Amniotic stem cell (primary cell): ENCODE measurements around the gene AQR.
"Not testable (repeated sequence)": the region's sequence is repeated elsewhere in the genome, so short reads cannot be mapped to it uniquely, and the experiment has no call there.

Experiments
- DNase-seq: peaks from one replicate; lab custom pipeline; 2025; lab: John Stamatoyannopoulos, UW

AQR gene

GRCh38 chr15:34952481-34952880 lies 17.1 kb downstream of the AQR start:
- no peak for DNase-seq

GRCh38 chr15:34951993-34952392 lies 17.5 kb downstream of the AQR start:
- no peak for DNase-seq

DNA sequence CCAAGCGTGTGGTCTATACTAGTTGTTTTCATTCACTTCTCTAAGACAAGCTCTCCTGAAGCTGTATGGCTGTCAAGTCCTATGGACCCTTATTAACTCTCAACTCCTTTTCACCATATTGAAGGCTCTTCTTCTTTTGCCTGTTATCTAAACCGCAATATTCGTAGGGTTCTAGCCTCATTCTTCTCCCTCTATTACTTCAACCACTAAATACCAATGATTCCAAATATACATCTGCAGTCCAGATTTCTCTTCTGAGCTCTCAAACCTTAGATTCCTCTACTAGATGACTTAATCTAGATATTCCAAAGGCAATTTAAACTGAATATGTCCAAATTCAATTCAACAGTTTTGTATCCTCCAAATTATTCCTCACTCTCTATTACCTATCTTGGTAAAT lies 24.6 kb downstream of the AQR start:
- no peak for DNase-seq

GRCh38 chr15:34943711-34944110 lies 25.8 kb downstream of the AQR start:
- no peak for DNase-seq

GRCh38 chr15:34943264-34943663 lies 26.3 kb downstream of the AQR start:
- not testable (repeated sequence) for DNase-seq

DNA sequence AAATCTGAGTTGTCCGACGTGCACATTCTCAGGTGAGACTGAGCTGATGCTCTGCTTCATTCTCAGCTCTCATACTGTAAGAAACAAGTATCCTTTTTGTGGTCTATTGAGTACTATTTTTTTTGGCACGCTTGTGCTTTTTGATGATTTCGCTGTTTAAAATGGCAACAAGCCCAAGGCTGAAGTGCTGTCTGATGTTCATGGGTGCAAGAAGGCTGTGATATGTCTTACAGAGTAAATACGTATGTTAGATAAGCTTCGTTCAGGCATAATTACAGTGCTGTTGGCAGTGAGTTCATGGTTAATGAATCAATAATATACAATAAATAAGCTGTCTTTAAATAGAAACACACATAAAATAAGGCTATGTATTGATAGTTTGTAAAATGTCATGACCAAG lies 27.2 kb downstream of the AQR start:
- DNase-seq, result no peak

- no peak for DNase-seq
Observed at GRCh38 chr15:34941831-34942230, 27.7 kb downstream of the AQR start.

DNA sequence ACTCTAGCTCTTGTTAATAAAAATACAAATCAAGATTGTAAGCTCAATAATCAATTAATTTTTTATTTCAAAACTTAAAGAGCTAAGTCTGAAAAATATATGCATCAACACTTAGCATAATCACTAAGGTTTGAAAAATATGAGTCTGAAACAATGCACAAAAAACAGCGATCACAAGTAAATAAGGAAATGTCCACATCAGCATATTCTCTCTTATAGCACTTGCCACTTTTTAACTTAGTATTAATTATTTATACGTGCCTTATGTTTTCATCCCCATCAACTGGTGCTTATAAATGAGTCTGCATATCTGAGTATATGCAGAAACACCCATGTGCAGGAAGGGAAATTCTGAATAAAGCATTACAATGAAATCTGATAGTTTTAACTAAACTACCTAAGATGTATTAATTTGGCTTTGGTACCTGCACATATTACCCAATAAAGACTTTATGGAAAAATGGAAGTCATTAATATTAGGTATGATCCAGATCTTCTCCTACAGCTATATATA lies 28.3 kb downstream of the AQR start:
- no peak for DNase-seq

DNA sequence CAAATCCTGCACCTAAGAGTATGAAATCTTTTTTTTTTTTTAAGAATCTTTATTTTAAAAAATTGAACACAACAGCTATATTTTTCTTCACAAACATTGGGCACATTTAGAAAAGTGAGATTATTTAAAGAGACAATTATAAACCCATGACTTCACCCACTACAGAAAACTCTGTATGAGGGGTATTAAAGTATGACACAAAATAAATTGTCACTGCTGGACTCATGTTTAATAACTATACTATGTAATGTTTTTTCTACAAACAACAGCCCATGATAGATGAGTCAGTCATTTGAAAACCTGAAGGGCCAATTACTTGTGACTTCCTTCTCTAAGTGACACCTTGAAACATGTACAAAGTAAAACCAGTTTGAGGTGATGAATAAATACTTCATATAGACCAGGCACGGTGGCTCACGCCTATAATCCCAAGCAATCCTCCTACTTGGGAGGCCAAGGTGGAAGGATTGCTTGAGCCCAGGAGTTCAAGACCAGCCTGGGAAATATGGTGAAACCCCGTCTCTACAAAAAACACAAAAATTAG lies 36.0 kb downstream of the AQR start:
- DNase-seq, result no peak

DNA sequence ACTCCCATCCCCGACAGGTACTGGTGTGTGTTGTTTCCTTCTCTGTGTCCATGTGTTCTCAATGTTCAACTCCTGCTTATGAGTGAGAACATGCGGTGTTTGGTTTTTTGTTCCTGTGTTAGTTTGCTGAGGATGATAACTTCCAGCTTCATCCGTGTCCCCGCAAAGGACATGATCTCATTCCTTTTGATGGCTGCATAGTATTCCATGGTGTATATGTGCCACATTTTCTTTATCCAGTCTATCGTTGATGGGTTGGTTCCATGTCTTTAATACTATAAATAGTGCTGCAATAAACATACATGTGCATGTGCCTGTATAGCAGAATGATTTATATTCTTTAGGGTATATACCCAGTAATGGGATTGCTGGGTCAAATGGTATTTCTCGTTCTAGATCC lies 41.2 kb downstream of the AQR start:
- not testable (repeated sequence) for DNase-seq

DNA sequence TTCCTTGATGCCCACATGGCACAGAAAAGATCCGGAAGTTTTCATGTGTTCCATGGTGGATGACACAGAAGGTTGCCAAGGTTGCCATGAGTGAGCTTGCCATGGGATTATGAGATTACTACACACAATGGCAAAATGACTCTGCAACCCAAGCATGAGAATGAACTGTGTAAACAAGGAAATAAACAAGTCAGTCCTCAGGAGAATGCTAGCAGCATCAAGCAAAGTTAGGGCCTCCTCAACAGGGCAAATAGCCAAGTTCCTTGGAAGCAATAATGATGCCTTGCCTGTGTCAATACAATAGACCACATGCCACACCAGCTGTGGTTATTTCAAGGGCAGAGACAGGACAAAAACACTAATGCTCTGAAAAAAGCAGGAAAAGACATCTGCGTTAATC lies 41.8 kb downstream of the AQR start:
- DNase-seq, result no peak

- no peak for DNase-seq
Observed at GRCh38 chr15:34914317-34914716, 55.2 kb downstream of the AQR start.

DNA sequence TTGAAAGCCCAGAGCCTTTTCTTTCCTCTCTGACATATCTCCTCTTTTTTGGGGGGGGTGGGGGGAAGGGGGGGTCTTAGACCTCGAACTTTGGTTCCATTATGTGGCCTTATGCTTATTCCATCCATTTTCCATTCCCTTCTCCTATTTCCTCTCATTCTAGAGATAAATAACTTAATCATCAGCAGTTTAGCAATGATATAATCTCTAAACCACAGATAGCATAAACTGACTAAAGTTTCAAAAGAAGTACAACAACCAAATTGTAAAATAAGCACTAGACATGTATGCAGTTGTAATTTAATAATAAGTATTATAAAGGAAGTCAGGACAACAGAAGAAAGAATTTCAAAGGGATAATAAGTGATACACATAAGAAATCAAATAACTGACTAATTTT lies 64.5 kb downstream of the AQR start:
- no peak for DNase-seq

- no peak for DNase-seq
Observed at GRCh38 chr15:34904527-34904926, 65.0 kb downstream of the AQR start.

DNA sequence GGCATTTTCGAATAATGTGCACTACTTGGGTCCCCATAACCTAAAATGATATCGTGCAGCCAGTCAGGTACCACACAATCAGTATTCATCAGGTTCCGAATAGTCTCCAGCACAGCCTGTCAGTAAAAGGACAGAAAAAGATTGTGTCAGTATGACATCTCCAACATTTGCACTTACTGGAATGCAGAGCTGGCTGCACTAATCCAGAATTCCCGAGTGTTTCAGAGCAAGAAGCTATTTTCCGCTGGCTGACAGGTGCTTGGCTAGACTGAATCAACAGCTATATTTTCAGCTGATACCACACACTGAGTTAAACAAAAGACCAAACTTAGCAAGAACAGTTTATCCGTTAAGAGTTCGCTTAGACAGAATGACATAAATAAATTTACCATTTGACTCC lies 68.8 kb downstream of the AQR start:
- DNase-seq, result no peak

GRCh38 chr15:34896183-34896582 lies 73.4 kb downstream of the AQR start:
- no peak for DNase-seq

DNA sequence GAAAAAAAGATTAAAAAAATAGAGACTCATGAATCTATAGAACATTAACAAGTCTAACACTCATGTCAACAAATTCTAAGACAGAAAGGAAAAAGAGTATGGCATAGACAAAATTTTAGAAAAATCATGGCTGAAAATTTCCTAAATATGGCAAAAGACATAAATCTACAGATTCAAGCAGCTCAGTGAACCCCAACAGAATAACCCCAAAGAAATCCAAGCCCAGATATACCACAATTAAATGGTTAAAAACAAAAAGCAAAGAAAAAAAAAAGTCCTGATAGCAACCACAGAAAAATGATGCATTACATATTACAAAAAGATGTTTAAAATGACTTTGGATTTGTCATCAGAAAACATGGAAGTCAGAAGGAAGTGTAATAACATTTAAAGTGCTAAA lies 75.6 kb downstream of the AQR start:
- DNase-seq, result no peak

- DNase-seq, result no peak
Observed at GRCh38 chr15:34892963-34893591, 76.5 kb downstream of the AQR start.

DNA sequence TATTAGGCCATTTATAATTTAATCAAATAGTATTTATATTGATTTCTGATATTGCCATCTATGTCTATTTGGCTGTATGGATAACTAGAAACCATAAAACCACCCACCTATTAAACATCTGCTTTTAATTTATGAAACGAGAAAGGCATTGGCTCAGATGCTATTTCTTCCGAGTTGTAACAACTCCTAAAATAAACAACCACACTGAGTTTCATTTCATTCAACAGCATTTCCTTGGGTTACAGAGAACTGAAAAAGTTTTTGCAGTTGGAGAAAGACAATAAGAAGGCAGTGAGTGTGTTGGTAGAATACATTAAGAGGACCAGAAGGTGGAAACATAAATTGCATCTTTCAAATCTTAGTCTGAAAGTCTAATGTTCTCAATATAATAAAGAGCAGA lies 79.1 kb downstream of the AQR start:
- no peak for DNase-seq

GRCh38 chr15:34889476-34889875 lies 80.1 kb downstream of the AQR start:
- DNase-seq, result no peak

- no peak for DNase-seq
Observed at GRCh38 chr15:34886134-34886533, 83.4 kb downstream of the AQR start.

- no peak for DNase-seq
Observed at GRCh38 chr15:34883633-34884032, 85.9 kb downstream of the AQR start.

DNA sequence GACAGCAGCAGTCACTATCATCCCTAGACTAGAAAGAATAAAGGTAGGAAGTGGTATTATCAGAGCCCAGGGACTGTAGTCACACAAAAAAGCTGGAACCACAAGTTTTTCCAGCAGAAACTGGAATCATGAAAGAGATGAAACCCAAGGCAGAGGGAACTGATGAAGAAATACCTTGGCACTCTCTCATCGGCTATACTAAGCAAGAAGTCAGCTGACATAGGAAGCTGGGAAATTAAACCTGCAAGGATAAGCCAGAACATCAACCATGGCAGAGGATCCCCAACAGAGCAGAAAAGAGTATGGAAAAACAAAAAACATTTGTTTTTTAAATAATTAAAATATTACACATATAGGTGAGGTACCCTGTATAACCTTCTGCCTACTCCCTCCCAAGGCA lies 86.5 kb downstream of the AQR start:
- no peak for DNase-seq

GRCh38 chr15:34879107-34879506 lies 90.4 kb downstream of the AQR start:
- DNase-seq, result no peak
